Peyer's patch (tissue), 4 donors: Measurements from ENCODE around the gene FGD5.

Experiments used
- CTCF ChIP-seq, 6 experiments: fragments of 450-650 bp in 4 of 6; fragments of 200-600 bp in 2 of 6; sonication (generic) in 1 of 6; IDR thresholded peaks; one replicate each; pipeline ENCODE4 v1.5.1; 2017 to 2019; ENCODE audit warnings: antibody characterized with exemption in 6 of 6, mild to moderate bottlenecking in 3 of 6, moderate library complexity in 1 of 6
- POLR2A ChIP-seq, 2 donors: fragments of 450-650 bp; IDR thresholded peaks; one replicate each; pipeline ENCODE4 v1.5.1; 2017; ENCODE audit warnings: antibody characterized with exemption in 2 of 2, mild to moderate bottlenecking in 2 of 2, moderate library complexity in 2 of 2

GRCh38 chr3:14819671-14820070, 909 bp downstream of the FGD5 start:
- no peak for TF ChIP-seq CTCF (IDR thresholded peaks at IDR 0.05)
- no peak for TF ChIP-seq POLR2A (IDR thresholded peaks at IDR 0.05)
